Stimulated activated CD4-positive, alpha-beta T cell treated with anti-CD3 and anti-CD28 coated beads, Interleukin-4, amount 100 ng/mL, for 24 hours (primary cell): Measurements from ENCODE around the gene PTPRN2.
"Not testable (repeated sequence)": the region's sequence is repeated elsewhere in the genome, so short reads cannot be mapped to it uniquely, and the experiment has no call there.

ENCODE experiments used
- DNase-seq: peaks from one replicate; pipeline ENCODE4 v3.0.0-alpha.2; 2020

Gene PTPRN2

DNA sequence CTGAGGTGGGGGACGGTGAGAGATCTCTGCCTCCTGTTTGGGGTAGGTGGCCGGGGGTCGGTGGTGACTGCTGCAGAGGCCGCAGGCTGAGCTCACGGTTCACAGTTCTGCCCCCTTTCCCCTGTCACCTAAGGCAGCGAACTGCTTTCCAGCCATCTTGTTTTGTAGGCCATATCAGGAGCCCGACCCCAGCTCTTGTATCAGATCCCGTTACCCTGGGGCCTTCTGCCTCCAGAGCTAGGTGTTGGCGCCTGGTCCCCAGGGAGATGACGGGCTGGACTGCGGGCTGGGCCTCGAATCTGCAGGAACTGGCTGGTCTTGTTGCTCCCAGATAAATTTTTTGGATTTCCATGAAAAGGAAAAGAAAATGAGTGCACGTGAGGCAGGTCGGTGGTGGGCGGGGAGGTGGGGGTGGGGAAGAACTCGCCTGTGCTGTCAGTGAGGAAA, 1067.8 kb downstream of the PTPRN2 start:
- DNase-seq, result no peak

GRCh38 chr7:157519246-157519645, 1068.4 kb downstream of the PTPRN2 start:
- DNase-seq, result no peak

- no peak for DNase-seq
These were observed 1069.0 kb downstream of the PTPRN2 start for GRCh38 chr7:157518514-157519175.

GRCh38 chr7:157517782-157518513, 1069.7 kb downstream of the PTPRN2 start:
- no peak for DNase-seq

- DNase-seq, result no peak
These were observed 1070.5 kb downstream of the PTPRN2 start for GRCh38 chr7:157516911-157517781.

DNA sequence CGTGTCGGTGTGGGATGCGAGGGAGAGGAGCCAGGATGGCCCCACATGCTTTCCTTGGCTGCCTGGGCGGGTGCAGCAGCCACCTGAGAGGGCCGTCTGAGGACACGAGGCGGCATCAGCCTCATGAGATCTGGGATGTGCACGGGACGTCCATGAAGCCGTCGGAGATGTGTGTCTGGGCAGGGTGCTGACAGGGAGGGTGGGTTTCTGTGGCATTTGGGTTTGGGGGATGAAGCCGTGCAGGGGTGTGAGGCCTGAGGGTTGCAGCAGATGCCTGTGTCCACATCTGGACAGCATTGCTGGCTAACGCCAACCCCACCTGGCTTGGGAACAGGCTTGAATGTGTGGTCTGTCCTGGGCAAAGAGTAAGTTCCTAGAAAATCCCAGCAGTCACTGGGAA, 1071.3 kb downstream of the PTPRN2 start:
- no peak for DNase-seq

GRCh38 chr7:157515342-157516041, 1072.1 kb downstream of the PTPRN2 start:
- DNase-seq, result no peak

- DNase-seq, result no peak
These were observed 1072.9 kb downstream of the PTPRN2 start for GRCh38 chr7:157514746-157515145.

- DNase-seq, result no peak
These were observed 1073.3 kb downstream of the PTPRN2 start for GRCh38 chr7:157514306-157514705.

- DNase-seq, result no peak
These were observed 1073.9 kb downstream of the PTPRN2 start for GRCh38 chr7:157513682-157514081.

DNA sequence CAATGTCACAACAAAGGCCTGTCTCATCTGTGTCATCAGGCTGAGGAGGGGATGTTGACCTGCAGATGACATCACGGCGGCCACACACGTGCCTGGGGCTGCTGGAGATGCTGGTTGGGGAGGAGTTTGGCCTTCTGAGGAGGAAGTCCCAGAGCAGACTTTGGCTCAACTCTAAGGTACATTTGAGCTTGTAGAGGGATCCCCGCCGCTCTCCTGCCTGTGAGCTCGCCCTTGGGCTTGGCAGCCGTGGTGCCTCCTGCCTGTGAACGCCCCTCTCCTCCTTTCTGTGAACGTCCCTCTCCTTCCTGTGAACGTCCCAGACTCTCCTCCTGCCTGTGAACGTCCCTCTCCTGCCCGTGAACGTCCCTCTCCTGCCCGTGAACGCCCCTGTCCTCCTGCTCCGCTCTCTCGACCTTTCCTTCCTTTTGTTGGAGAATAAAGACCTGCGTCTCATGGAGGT, 1074.4 kb downstream of the PTPRN2 start:
- DNase-seq, result no peak

GRCh38 chr7:157509226-157509625, 1078.4 kb downstream of the PTPRN2 start:
- DNase-seq, result no peak

DNA sequence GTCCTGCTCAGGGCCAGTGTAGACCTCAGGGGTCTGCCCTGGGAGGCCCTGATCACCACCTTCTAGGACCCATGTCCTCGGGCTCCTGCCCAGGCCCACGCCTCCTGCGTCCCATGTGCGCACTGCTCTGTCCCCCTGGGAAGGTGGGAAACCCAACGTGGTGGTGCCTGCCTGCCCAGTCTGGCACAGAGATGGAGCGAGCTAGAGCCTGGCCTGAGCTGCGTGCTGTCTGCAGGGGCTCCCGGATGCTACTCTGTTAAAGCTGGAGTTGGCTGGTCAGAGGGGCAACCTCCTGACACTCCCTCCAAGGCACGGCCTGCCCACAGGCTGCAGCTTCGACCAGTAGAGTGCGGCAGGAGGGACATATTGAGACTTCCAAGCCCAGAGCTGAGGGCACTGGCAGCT, 1079.1 kb downstream of the PTPRN2 start:
- no peak for DNase-seq

GRCh38 chr7:157507987-157508386, 1079.6 kb downstream of the PTPRN2 start:
- no peak for DNase-seq

- no peak for DNase-seq
These were observed 1081.4 kb downstream of the PTPRN2 start for GRCh38 chr7:157506268-157506667.

DNA sequence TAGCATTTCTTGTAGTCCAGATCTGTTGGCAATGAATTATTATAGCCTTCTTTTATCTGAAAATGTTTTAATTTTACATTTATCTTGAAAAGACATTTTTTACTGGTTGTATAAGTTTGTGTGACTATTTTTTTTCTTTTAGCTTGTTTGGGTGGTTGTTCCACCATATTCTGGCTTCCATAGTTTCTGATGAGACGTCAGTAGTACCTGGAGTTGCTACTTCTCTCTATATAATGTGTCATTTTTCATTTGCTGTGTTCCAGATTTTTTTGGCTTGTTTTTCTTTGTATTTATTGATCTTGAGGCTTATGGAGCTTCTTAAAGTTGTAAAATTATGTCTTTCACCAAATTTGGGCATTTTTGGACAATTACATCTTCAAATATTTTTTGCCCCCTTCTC, 1082.0 kb downstream of the PTPRN2 start:
- no peak for DNase-seq

GRCh38 chr7:157503229-157503628, 1084.4 kb downstream of the PTPRN2 start:
- DNase-seq, result peak; percentile 8

DNA sequence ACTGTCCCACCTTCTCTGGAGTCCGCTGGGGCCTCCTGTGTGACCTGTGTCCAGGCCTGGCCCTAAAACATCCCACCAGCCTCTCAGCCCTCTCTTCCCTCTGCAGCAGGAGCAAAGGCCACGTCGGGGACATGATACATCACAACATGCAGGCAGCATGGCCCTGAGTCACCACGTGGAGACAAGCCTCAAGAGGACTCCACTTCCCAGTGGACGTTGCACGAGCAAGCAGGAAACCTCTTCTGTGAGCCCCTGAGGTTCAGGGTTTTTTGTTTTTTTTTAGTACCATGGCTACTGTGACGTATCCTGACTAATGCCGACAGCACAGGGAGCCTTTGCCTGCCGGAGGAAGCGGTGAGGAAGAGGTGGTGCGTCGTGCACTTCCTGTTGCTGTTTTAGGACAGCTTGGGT, 1084.9 kb downstream of the PTPRN2 start:
- peak; percentile 57 for DNase-seq

DNA sequence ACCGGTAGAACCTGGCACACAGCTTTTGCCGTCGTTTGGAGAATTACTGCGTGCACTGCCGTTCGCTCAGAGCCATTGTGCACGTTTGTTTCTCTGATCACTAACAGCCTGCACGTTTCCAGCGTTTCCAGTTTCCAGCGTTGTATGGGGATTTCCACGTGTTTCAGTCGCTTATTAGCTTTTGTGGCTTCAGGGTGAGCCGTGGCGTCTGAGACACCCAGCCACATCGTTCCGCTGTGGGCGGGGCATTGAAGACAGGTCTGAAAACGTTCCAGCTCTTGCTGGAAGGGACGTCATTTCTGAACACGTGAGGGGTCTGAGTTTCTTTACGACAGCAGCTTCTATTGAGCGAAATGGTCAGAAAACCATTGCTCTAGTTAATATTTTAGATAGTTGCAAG, 1086.0 kb downstream of the PTPRN2 start:
- peak; percentile 33 for DNase-seq

DNA sequence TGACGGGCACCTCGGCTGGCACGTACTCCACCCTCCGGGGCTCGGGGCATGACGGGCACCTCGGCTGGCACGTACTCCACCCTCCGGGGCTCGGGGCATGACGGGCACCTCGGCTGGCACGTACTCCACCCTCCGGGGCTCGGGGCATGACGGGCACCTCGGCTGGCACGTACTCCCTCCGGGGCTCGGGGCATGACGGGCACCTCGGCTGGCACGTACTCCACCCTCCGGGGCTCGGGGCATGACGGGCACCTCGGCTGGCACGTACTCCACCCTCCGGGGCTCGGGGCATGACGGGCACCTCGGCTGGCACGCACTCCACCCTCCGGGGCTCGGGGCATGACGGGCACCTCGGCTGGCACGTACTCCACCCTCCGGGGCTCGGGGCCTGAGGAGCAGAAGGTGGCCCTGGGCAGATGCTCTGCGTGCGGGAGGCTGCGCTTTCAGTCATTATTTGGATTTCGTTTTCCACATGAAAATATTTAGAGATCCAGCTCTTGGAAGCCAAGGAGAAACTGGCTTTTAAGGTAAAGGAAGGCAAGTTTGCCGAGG, 1086.6 kb downstream of the PTPRN2 start:
- DNase-seq, result not testable (repeated sequence)

DNA sequence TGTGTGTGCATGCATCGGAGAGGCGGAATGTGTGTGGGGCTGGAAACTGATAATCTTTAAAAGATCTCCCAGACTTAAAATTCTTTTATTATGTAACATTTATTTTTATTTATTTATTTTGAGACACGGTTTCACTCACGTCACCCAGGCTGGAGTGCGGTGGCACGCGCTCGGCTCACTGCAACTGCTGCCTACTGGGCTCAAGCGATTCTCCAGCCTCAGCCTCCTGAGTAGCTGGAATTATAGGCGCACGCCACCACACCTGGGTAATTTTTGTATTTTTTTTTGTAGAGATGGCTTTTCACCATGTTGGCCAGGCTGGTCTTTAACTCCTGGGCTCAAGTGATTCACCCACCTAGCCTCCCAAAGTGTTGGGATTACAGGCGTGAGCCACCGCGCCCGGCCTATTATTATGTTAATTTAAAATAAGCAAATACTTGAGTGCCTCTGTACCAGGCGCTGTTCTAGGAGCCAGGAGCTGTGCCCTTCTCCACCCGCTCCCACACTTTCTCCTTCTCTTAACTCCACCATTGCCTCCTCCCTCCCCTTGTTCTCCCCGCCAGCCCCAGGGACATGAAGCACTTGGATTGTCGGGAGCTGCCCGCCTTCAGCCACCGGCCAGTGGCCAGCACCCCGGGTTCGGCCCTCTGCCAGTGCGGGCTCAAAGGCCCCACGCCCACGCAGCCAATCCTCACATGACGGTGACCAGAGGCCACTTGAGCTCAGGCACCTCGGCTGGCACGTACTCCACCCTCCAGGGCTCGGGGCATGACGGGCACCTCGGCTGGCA, 1087.3 kb downstream of the PTPRN2 start:
- peak; percentile 2 for DNase-seq

GRCh38 chr7:157499835-157500153, 1087.8 kb downstream of the PTPRN2 start:
- DNase-seq, result peak; percentile 2
